ENCODE data around the gene MAPK8.
"Not testable (repeated sequence)": the region's sequence is repeated elsewhere in the genome, so short reads cannot be mapped to it uniquely, and the experiment has no call there.

The MAPK8 gene

GRCh38 chr10:48389846-48390557, 83.5 kb downstream of the MAPK8 start:
- DNase-seq = no peak

DNA sequence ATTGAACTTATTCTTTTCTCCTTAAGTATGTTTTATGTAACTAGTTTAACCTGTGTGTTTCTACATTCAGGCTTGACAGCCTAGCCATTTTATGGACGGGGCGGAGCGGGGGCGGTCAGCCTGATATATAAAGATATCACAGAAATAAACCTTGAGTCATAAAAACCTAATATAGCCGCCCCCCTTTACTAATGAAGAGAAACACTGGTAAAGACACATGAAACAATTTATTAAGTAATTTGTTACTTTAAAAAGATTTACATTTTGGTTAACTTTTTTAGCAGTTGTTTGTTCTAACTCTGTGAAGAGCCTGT, 84.0 kb downstream of the MAPK8 start:
- no peak for DNase-seq

DNA sequence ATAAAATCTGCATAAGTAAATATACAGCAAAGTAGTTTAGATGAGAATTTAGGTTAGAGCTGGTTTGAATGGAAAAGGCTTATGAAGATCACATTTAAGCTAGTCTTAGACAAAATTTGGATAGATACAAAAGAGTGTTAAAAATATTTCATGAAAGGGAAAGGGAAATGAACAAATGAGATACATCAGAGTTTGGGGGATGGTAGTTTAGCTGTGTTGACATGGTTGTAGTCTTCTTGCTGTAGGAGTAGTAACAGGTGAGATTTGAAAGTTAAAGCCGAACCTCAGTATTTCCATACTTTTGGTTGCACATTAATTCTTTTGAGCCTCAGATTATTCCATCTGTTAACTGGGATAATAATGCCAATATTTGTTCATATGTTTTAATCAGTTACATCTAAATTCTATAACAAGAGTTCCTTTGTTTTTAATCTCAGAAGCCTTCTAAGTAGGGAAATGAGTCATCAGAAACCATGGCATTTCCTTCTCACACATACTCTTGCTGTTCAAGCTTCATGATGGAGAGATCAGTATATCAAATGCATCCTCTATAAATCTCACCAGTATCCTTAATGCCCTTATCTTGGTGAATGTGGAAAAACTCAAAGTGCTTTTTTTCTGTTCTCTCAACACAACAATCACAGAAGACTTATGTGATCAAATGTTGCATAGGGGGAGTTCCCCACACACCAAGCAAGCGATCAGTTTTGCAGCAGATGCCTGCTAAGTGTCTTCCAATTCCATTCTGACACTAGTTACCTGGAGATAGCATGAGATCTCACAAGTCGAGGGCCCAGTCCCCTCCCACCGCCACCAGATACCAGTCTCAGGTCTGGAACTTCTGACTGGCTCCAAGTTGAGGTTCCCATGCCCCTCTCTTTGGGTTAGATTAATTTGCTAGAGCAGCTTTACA, 84.7 kb downstream of the MAPK8 start:
- DNase-seq = no peak

DNA sequence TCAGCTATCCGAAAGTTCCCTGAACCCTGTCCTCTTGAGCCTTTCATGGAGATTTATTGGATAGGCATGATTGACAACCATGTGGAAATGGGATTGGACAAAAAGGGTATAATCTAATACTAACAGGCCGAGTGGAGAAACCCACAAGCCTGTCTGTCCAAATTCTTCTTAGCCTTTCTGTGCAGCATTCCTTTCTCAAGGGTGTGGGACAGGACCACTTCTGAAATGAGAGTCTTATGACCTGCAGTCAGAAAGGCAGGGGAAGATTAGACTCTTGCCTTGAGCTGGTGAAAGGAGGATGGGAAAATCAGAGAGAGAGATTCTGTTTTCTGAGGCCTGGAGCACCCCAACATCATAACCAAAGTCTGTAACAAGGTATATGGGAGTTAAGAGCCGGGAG, 85.5 kb downstream of the MAPK8 start:
- DNase-seq = no peak

DNA sequence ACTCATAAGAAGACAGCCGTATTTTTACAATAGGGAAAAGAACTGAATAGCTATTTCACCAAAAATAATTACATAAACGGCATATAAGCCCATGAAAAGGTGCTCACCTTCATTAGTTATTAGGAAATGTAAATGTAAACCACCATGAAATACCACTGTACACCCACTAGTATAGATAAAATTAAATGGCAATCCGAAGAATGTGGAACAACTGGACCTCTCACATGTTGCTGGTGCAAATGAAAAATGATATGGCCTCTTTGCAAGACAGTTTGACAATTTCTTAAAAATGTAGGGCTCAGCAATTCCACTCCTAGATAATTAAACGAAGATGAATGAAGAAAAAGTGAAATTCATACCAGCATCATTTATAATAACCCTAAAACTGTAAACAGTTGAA, 91.8 kb downstream of the MAPK8 start:
- DNase-seq = no peak

- DNase-seq = no peak
Observed at GRCh38 chr10:48399056-48399541, 92.6 kb downstream of the MAPK8 start.

DNA sequence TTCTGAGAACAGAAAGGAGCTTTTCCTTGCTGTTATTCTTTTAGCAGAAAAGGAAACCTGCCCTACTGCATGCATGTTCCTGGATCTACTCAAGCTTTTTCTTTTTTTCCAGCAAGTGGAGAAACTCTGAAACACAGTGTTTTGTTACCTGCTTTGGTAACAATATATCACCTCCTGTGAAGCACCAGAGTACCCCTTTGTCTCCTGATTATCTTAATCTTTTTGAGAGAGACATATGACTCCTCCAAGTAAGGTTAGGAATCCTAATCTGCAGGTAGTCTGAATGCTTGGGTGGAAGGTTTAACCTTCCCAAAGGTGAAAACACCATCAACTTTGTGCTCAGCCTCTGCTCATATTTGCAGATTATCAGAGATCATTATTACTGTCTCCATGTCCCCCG, 93.1 kb downstream of the MAPK8 start:
- no peak for DNase-seq

GRCh38 chr10:48400129-48400849, 93.8 kb downstream of the MAPK8 start:
- DNase-seq = no peak

DNA sequence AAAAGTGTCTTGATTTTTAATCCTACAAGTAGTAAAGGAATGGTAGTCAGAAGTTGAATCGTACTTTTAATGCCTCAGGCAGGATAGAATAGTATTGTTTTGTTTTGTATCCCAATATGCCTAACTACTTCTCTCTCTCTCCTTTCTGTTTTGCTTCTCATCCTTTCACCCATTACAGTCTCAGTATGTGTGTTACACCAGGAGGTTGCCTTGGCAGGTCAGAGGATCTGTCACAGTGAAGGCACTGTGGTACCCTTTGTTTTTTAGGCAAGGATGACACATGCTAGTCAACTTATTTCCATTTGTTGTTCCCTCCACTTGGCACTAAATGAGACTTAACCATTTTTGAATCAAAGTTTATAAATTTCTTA, 94.4 kb downstream of the MAPK8 start:
- DNase-seq = no peak

DNA sequence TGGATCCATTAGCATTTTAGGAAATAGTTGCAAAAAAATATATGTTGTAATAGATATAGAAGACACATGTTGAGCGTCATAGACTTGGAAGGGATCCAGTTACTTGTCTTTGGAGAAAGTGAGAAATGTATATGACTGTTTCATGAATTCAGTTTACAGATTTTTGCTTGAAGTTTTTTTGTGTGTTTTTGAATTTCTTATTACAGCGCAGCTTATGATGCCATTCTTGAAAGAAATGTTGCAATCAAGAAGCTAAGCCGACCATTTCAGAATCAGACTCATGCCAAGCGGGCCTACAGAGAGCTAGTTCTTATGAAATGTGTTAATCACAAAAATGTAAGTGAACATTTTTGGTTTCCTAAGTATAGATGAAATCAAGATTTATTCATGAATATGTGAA, 98.2 kb downstream of the MAPK8 start:
- no peak for DNase-seq

GRCh38 chr10:48406204-48406603, 99.7 kb downstream of the MAPK8 start:
- DNase-seq = no peak

DNA sequence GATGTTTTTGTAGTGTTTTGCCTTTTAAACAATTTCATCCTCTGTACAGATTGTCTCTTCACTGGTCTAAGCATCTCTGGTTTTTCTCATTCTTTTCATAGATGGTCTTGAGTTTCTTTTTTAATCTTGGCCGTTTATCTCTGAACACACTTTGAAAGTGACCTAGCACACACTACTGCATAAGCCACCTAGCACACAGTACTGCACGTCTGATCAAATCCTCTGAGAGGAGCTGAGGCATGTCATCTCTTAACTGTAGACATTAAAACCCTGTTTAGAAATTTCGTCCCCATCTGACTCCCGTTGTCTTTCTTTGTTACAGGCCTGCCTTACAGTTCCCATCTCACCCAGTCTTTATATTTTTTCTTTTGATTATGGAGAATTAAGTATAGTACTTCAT, 100.2 kb downstream of the MAPK8 start:
- no peak for DNase-seq

- no peak for DNase-seq
Observed at GRCh38 chr10:48410503-48410902, 104.0 kb downstream of the MAPK8 start.

DNA sequence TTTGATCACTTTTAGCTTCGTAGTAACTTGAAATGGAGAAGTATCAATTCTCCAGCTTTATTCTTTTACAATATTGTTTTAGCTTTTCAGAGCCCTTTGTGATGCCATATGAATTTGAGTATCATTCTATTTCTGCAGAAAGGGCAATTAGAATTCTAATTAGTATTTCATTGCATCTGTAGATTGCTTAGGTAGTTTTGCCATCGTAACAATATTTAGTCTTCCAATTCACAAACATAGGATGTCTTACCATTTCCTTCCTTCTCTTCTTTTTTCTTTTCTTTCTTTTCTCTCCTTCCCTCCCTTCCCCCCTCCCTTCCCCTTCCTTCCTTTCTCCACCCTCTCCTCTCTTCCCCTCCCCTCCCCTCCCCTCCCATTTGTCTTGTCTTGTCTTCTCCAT, 105.0 kb downstream of the MAPK8 start:
- DNase-seq = no peak

- DNase-seq = no peak
Observed at GRCh38 chr10:48412081-48412480, 105.6 kb downstream of the MAPK8 start.

- no peak for DNase-seq
Observed at GRCh38 chr10:48412933-48413332, 106.5 kb downstream of the MAPK8 start.

- DNase-seq = no peak
Observed at GRCh38 chr10:48414160-48414559, 107.7 kb downstream of the MAPK8 start.

DNA sequence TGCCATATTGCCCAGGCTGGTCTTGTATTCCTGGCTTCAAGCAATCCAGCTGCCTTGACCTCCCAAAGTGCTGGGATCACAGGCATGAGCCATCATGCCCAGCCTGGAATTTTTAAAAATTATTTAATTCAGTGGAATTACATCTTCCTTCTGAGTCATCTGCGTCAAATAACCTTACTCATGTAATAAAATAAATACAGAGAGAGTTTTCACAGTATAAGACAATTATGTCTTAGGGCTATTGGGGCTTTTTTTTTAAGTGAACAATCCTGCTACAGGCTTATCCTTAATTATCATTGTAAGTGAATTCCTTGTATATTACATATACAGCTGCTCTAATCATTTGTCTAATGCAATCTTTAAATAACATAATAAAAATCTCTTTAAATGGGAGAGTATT, 108.3 kb downstream of the MAPK8 start:
- no peak for DNase-seq

DNA sequence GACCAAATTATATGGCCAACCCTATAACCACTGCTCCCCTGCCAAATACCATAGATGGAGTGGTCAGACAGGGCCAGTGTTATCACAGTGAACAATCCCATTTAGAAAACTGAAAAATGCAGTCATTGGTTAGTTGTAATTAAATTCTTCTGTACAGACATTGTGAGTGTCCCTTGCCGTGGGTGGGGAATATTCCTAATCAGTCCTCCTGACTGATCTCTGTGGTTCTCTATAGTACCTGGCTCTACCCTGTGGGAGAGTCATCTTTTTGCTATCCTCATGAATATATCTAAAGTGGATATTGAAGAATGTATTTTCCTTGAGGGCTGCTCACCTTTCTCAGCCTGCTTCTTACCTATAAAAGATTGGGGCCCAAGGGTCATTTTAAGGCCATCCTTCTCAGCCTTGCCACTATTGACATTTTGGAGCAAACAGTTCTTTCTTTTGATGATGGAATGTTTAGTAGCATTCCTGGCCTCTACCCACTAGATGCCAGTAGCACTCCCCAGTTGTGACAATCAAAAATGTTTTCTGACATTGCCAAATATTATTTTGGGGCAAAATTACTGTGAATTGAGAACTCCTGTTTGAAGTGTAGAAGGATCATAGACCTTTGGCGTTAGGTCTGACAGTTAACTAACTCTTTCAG, 110.2 kb downstream of the MAPK8 start:
- DNase-seq = no peak

- no peak for DNase-seq
Observed at GRCh38 chr10:48417374-48417773, 110.9 kb downstream of the MAPK8 start.

DNA sequence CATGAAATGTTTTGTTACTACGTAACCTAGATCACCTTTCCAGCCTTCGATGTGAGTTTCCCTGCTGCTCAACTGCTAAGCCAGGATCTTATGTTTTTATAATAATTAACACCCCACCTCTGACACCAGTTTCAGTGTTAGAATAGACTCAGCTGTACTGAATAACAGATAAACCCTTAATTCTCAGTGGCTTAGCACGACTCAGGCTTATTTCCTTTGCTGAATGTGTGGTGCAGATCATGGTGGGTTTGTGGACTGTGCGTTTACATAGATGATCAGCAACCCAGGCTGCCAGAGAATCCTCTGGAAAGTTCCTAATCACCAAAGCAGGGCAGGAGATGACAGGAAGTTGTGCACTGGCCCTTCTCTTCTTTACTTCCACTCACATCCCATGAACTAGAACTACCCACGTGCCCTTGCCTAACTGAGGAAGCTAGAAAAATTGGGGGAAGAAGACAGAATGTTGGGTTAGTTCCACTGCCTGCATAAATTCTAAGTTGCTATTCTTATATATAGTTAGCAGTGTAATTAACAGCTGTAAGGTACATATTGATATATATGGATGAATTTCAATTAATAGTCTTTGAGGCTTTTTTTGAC, 111.8 kb downstream of the MAPK8 start:
- DNase-seq = no peak

GRCh38 chr10:48419714-48420113, 113.2 kb downstream of the MAPK8 start:
- DNase-seq = no peak

DNA sequence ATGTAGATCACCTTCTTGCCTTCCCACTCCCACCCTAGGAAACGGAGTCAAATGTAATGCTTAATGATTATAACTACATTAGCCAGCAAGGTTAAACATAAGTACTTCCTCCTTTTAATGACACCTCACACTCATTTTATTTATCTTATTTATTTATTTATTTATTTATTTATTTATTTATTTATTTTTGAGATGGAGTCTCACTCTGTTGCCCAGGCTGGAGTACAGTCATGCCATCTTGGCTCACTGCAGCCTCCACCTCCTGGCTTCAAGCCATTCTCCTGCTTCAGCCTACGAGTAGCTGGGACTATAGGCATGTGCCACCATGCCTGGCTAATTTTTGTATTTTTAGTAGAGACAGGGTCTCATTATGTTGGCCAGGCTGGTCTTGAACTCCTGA, 115.4 kb downstream of the MAPK8 start:
- not testable (repeated sequence) for DNase-seq

All from stimulated activated CD4-positive, alpha-beta T cell treated with anti-CD3 and anti-CD28 coated beads, Interleukin-4, amount 100 ng/mL, for 1 hour (primary cell).